RWPE2 (cell line): Measurements from ENCODE around the gene ZNF396.

Source experiments
- ATAC-seq: fragments of 200-7000 bp; cut with Tn5 transposase; 3 replicates; pipeline ENCODE4 v1.9.1; 2021; ENCODE audit warnings: low read depth
- DNase-seq: peaks from one replicate; pipeline ENCODE4 v3.0.0-alpha.2; 2020; ENCODE audit warnings: low spot score
- H3K27ac ChIP-seq: fragments of 450-650 bp; 2 replicates; pipeline ENCODE4 v1.5.1; 2017; ENCODE audit warnings: mild to moderate bottlenecking; ENCODE audit not compliant: poor library complexity, severe bottlenecking
- H3K27me3 ChIP-seq: fragments of 250-450 bp; sonication (Bioruptor Pico); 2 replicates; pipeline ENCODE4 v1.5.1; 2021; ENCODE audit warnings: mild to moderate bottlenecking, moderate library complexity; ENCODE audit not compliant: insufficient read depth, poor library complexity, severe bottlenecking
- H3K36me3 ChIP-seq: fragments of 250-450 bp; sonication (Bioruptor Pico); 2 replicates; pipeline ENCODE4 v1.5.1; 2020; ENCODE audit warnings: low read depth, mild to moderate bottlenecking, moderate library complexity
- H3K4me1 ChIP-seq: fragments of 250-450 bp; sonication (Bioruptor Pico); 2 replicates; pipeline ENCODE4 v1.5.1; 2021; ENCODE audit warnings: mild to moderate bottlenecking, moderate library complexity; ENCODE audit not compliant: insufficient read depth, poor library complexity, severe bottlenecking
- H3K4me3 ChIP-seq: fragments of 250-450 bp; sonication (Bioruptor Pico); 2 replicates; pipeline ENCODE4 v1.5.1; 2021; ENCODE audit warnings: mild to moderate bottlenecking, moderate library complexity; ENCODE audit not compliant: severe bottlenecking
- H3K9me3 ChIP-seq: fragments of 250-450 bp; sonication (Bioruptor Pico); 2 replicates; pipeline ENCODE4 v1.5.1; 2021; ENCODE audit warnings: mild to moderate bottlenecking, moderate library complexity; ENCODE audit not compliant: severe bottlenecking
- TF ChIP-seq, protein P1 (sequence below): fragments of 450-650 bp; IDR thresholded peaks from one replicate; pipeline ENCODE4 v1.5.1; 2017; ENCODE audit warnings: mild to moderate bottlenecking, moderate library complexity; ENCODE audit not compliant: poor library complexity, severe bottlenecking

Gene ZNF396

DNA sequence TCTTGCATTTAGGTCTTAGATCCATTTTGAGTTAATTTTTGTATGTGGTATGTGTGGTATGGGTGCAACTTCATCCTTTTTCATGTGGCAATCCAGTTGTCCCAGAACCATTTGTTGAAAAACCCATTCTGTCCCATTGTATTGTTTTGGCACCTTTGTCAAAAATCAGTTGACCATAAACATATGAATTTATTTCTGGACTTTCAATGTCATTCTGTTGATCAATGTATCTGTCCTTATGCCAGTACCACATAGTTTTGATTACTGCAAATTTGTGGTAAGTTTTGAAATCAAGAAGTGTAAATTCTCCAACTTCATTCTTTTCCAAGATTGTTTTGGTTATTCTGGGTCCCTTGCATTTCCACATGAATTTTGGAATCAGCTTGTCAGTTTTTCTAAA lies 16.6 kb upstream of the ZNF396 start:
- no peak for ATAC-seq
- no peak overlapping the region for H3K4me3 ChIP-seq
- TF ChIP-seq, protein P1, sequence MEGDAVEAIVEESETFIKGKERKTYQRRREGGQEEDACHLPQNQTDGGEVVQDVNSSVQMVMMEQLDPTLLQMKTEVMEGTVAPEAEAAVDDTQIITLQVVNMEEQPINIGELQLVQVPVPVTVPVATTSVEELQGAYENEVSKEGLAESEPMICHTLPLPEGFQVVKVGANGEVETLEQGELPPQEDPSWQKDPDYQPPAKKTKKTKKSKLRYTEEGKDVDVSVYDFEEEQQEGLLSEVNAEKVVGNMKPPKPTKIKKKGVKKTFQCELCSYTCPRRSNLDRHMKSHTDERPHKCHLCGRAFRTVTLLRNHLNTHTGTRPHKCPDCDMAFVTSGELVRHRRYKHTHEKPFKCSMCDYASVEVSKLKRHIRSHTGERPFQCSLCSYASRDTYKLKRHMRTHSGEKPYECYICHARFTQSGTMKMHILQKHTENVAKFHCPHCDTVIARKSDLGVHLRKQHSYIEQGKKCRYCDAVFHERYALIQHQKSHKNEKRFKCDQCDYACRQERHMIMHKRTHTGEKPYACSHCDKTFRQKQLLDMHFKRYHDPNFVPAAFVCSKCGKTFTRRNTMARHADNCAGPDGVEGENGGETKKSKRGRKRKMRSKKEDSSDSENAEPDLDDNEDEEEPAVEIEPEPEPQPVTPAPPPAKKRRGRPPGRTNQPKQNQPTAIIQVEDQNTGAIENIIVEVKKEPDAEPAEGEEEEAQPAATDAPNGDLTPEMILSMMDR: no peak

DNA sequence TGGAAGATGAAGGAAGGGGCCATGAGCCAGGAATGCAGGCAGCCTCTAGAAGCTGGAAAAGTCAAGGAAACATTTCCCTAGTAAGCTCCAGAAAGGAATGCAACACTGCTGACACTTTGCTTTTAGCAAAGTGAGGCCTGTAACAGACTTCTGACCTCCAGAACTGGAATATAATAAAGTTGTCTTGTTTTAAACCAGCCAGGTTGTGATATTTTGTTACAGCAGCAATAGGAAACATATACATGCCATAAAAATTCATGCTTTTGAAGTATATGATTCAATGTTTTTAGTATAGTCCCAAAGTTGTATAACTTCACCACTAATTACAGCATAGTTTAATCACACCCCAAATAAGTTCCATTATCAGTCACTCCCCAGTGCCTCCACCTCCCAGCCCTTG lies 15.2 kb upstream of the ZNF396 start:
- no peaks in the 10 kb centered on the region for H3K36me3 ChIP-seq
- no peak for ATAC-seq

More for the DNA sequence above, 16.6 kb upstream of the ZNF396 start:
- Histone ChIP-seq H3K27ac (no peak overlapping the region), H3K9me3 (no peaks in the 10 kb centered on the region), H3K27me3 (no peaks in the 10 kb centered on the region), H3K36me3 (no peaks in the 10 kb centered on the region), H3K4me1 (no peaks in the 10 kb centered on the region)
- no peak for DNase-seq

DNA sequence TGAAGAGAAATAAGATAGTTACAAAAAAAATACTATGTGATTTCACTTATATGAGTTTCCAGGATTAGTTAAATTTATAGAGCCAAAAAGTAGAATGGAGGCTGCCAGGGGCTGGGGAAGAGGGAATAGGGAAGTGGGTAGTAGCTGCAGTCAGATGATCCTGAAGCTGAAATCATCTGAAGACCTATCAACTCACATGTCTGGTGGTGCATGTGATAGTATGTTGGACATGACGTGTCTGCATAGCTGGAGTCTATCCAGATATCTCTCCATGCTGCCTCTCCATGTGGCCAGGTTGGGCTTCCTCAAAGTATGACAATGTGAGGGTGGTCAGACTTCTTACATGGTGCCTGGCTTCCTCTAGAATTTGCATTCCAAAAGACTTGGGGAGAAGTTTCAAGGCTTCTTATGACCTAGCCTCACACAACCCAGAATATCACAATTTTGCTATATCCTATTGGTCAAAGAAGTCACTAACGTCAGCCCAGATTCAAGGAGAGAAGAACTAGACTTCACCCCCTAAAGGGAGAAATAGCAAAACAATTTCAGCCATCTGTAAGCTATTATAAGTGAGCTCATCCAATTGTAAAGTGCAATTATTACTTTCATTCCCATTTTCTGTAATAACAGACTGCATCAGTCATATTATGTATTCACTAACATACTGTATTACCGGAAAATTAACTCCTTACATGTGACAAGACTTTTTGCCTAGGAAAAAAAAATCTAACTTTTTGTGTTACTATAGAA lies 14.0 kb upstream of the ZNF396 start:
- H3K4me1 ChIP-seq: no peaks in the 10 kb centered on the region
- H3K36me3 ChIP-seq: no peaks in the 10 kb centered on the region
- no peak overlapping the region for H3K4me3 ChIP-seq
- H3K27ac ChIP-seq: no peak overlapping the region
- DNase-seq (no peak), ATAC-seq (no peak)
- no peaks in the 10 kb centered on the region for H3K27me3 ChIP-seq
- TF ChIP-seq, protein P1: no peak
- H3K9me3 ChIP-seq: no peaks in the 10 kb centered on the region

More for the DNA sequence above, 15.2 kb upstream of the ZNF396 start:
- Histone ChIP-seq H3K27ac (no peak overlapping the region), H3K4me1 (no peaks in the 10 kb centered on the region), H3K9me3 (no peaks in the 10 kb centered on the region), H3K27me3 (no peaks in the 10 kb centered on the region), H3K4me3 (no peak overlapping the region)
- DNase-seq: no peak
- TF ChIP-seq, protein P1: no peak

DNA sequence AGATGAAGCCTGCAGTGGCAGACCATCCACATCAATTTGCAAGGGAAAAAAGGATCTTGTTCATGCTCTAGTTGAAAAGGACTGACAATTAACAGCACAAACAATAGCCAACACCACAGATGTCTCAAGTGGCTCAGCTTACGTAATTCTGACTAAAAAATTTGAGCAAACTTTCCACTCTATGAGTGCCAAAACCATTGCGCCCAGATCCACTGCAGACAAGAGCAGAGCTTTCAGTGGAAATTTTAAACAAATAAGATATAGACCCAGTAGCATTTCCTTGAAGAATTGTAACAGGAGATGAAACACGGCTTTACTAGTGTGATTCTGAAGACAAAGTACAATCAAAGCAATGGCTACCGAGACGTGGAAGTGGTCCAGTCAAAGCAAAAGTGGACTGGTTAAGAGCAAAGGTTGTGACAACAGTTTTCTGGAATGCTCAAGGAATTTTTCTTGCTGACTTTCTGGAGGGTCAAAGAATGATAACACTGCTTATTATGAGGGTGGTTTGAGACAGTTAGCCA lies 12.0 kb upstream of the ZNF396 start:
- no peak for ATAC-seq
- Histone ChIP-seq H3K36me3 (no peaks in the 10 kb centered on the region), H3K27ac (no peak overlapping the region), H3K27me3 (no peaks in the 10 kb centered on the region), H3K9me3 (no peaks in the 10 kb centered on the region), H3K4me3 (no peak overlapping the region), H3K4me1 (no peaks in the 10 kb centered on the region)
- TF ChIP-seq, protein P1: no peak
- no peak for DNase-seq

DNA sequence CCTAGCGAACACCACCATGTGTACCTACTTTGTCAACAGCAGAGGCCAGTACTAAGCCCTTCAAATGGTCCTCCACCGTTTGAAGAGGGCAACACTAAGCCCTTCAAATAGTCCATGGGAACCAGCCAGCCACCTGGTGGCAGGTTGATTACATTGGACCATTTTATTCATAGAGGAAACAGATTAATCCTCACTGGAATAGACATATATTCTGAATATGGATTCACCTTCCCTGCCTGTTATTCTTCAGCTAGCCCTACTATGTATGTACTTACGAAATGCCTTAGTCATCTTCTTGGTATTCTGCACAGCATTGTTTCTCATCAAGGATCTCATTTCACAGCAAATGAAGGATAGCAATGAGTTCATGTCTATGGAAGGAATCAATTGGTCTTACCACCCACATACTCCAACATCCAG lies 10.0 kb upstream of the ZNF396 start:
- ATAC-seq (peak; percentile 64; the same call in 2 of the 3 replicates), DNase-seq (no peak)
- no peaks in the 10 kb centered on the region for H3K4me1 ChIP-seq

More for the DNA sequence above, 10.0 kb upstream of the ZNF396 start:
- Histone ChIP-seq H3K27ac (no peak overlapping the region), H3K9me3 (no peaks in the 10 kb centered on the region), H3K27me3 (no peaks in the 10 kb centered on the region), H3K4me3 (no peak overlapping the region), H3K36me3 (no peaks in the 10 kb centered on the region)
- TF ChIP-seq, protein P1: no peak
